CD14-positive monocyte (primary cell): ENCODE results near the gene SYNPO2L. TPM values are rescaled to one million over a fixed set of nuclear protein-coding genes. Genes with fewer than 3 reads are reported as not detected.

Source experiments
- DNase-seq, 3 donors: peaks; one replicate each; pipeline ENCODE4 v3.0.0-alpha.2; 2011 to 2022
- H2AFZ ChIP-seq: 2 replicates; pipeline ENCODE4 v1.6.0; 2012; ENCODE audit warnings: mild to moderate bottlenecking, low read depth, low read length, inconsistent platforms; ENCODE audit not compliant: insufficient read depth, poor library complexity, severe bottlenecking
- H3K27ac ChIP-seq, 2 donors: 1 replicate in 1 of 2; 2 replicates in 1 of 2; pipeline ENCODE4 v1.5.1; 2012 to 2013; ENCODE audit warnings: low read length in 2 of 2, control low read depth in 1 of 2, inconsistent platforms in 1 of 2, low read depth in 1 of 2, mild to moderate bottlenecking in 1 of 2
- H3K27me3 ChIP-seq, 2 donors: one replicate each; pipeline versions ENCODE4 v1.6.0 to v1.6.1; 2011 to 2013; ENCODE audit warnings: low read length in 2 of 2; ENCODE audit not compliant: control insufficient read depth in 2 of 2, insufficient read depth in 2 of 2
- H3K36me3 ChIP-seq, 2 donors: replicated peaks in 1 of 2; 1 replicate in 1 of 2; 2 replicates in 1 of 2; pipeline versions ENCODE4 v1.5.1 to v1.6.1; 2012 to 2013; ENCODE audit warnings: low read length in 2 of 2, control low read depth in 1 of 2, inconsistent platforms in 1 of 2, mild to moderate bottlenecking in 1 of 2; ENCODE audit not compliant: insufficient read depth in 2 of 2, control insufficient read depth in 1 of 2
- H3K4me1 ChIP-seq, 2 donors: 1 replicate in 1 of 2; 2 replicates in 1 of 2; pipeline versions ENCODE4 v1.5.1 to v1.6.1; 2012 to 2013; ENCODE audit warnings: low read length in 2 of 2, control low read depth in 1 of 2, inconsistent platforms in 1 of 2, mild to moderate bottlenecking in 1 of 2, moderate library complexity in 1 of 2; ENCODE audit not compliant: insufficient read depth in 2 of 2, control insufficient read depth in 1 of 2
- H3K4me2 ChIP-seq: replicated peaks from 2 replicates; pipeline ENCODE3; 2012; ENCODE audit warnings: low read length, moderate library complexity, mild to moderate bottlenecking; ENCODE audit not compliant: poor library complexity, severe bottlenecking; ENCODE audit errors: extremely low read depth
- H3K4me3 ChIP-seq, 3 experiments: fragments of 200-600 bp in 1 of 3; sonication (generic) in 1 of 3; replicated peaks in 1 of 3; 1 replicate in 2 of 3; 2 replicates in 1 of 3; pipeline ENCODE4 v1.5.1; 2011 to 2013; ENCODE audit warnings: low read length in 3 of 3, mild to moderate bottlenecking in 3 of 3, control low read depth in 2 of 3, low read depth in 2 of 3, inconsistent platforms in 1 of 3, moderate library complexity in 1 of 3
- H3K79me2 ChIP-seq: 2 replicates; pipeline ENCODE4 v1.6.0; 2012; ENCODE audit warnings: mild to moderate bottlenecking, control low read depth, inconsistent platforms, low read length, moderate library complexity; ENCODE audit not compliant: insufficient read depth
- H3K9ac ChIP-seq: 2 replicates; pipeline ENCODE4 v1.6.0; 2017; ENCODE audit warnings: low read length, mild to moderate bottlenecking; ENCODE audit not compliant: insufficient read depth, poor library complexity, severe bottlenecking
- H3K9me3 ChIP-seq, 2 donors: replicated peaks in 1 of 2; 1 replicate in 1 of 2; 2 replicates in 1 of 2; pipeline versions ENCODE4 v1.5.1 to v1.6.1; 2012 to 2013; ENCODE audit warnings: low read length in 2 of 2, control low read depth in 1 of 2; ENCODE audit not compliant: control insufficient read depth in 1 of 2, insufficient read depth in 1 of 2
- H4K20me1 ChIP-seq: 2 replicates; pipeline ENCODE4 v1.6.0; 2012; ENCODE audit warnings: mild to moderate bottlenecking, low read length, control low read depth, moderate library complexity; ENCODE audit not compliant: insufficient read depth
- H3K27ac Mint-ChIP-seq, 7 donors: one replicate each; pipeline ENCODE4 v1.8.0; 2020; ENCODE audit warnings: mild to moderate bottlenecking in 7 of 7, mixed read lengths in 7 of 7, moderate library complexity in 6 of 7, inconsistent platforms in 2 of 7
- H3K27me3 Mint-ChIP-seq, 3 donors: one replicate each; pipeline ENCODE4 v1.8.0; 2021 to 2022; ENCODE audit warnings: low read depth in 3 of 3, mild to moderate bottlenecking in 3 of 3, mixed read lengths in 3 of 3, moderate library complexity in 3 of 3, inconsistent platforms in 1 of 3
- H3K36me3 Mint-ChIP-seq, 2 donors: one replicate each; pipeline ENCODE4 v1.8.0; 2020; ENCODE audit warnings: mixed read lengths in 2 of 2, inconsistent platforms in 1 of 2, mild to moderate bottlenecking in 1 of 2
- H3K4me1 Mint-ChIP-seq: one replicate; pipeline ENCODE4 v1.8.0; 2020; ENCODE audit warnings: mild to moderate bottlenecking, mixed read lengths
- H3K4me3 Mint-ChIP-seq, 2 donors: one replicate each; pipeline ENCODE4 v1.8.0; 2020; ENCODE audit warnings: mild to moderate bottlenecking in 2 of 2, mixed read lengths in 2 of 2, moderate library complexity in 1 of 2
- H3K9me3 Mint-ChIP-seq, 7 donors: one replicate each; pipeline ENCODE4 v1.8.0; 2020 to 2022; ENCODE audit warnings: mixed read lengths in 7 of 7, mild to moderate bottlenecking in 6 of 7, moderate library complexity in 6 of 7, inconsistent platforms in 2 of 7
- WGBS: methylation state at CpG from one replicate; pipeline ENCODE4 v1.1.5; 2013; ENCODE audit warnings: missing lambda C conversion rate; ENCODE audit not compliant: insufficient coverage; 5-methylcytosine and 5-hydroxymethylcytosine counted together
- intact Hi-C, 2 donors: fragments of 100-400 bp; cut with micrococcal nuclease; formaldehyde crosslinking; loops; one replicate each; pipeline versions ENCODE4 v1.15.0 to v1.15.1; 2023
- polyA plus RNA-seq, 3 donors: library from polyadenylated mRNA; depleted of rRNA in 1 of 3; unstranded in 2 of 3; stranded (reverse) in 1 of 3; fragments of 300-500 nt in 2 of 3; fragments of >200 nt in 1 of 3; fragmentation: Illumina TruSeq in 2 of 3; gene quantifications; 1 replicate in 2 of 3; 2 replicates in 1 of 3; pipeline ENCODE4 v1.2.3, GENCODE V29; 2012 to 2021
- TF ChIP-seq, protein P1 (sequence below): fragments of 200-600 bp; IDR thresholded peaks from one replicate; pipeline ENCODE4 v1.8.0; 2022; ENCODE audit warnings: antibody characterized with exemption, mild to moderate bottlenecking

SYNPO2L gene
- polyA plus RNA-seq, 3 donors = not detected

GRCh38 chr10:73649876-73650536 lies 5.8 kb downstream of the SYNPO2L start:
- Histone ChIP-seq H3K36me3 (no peaks in the 10 kb centered on the region), H2AFZ (no peak overlapping the region), H3K9me3 (no peaks in the 10 kb centered on the region), H3K27me3 (no peaks in the 10 kb centered on the region), H3K79me2 (no peaks in the 10 kb centered on the region), H3K4me2 (no peak overlapping the region), H3K4me1 (peaks cover 35 to 41% of the 10 kb centered on the region in 2 donors), H3K9ac (no peak overlapping the region), H3K4me3 (no peak overlapping the region), H3K27ac (peak overlapping the region in 1 of 2 donors; percentile 61), H4K20me1 (no peaks in the 10 kb centered on the region)
- H3K4me3 Mint-ChIP-seq = no peak overlapping the region
- no peak for DNase-seq
- intact Hi-C loops = no loop called here
- no peaks in the 10 kb centered on the region for H3K36me3 Mint-ChIP-seq
- H3K27ac Mint-ChIP-seq = peak overlapping the region in 5 of 7 donors; percentile 37 to 81 (median 68)
- H3K4me1 Mint-ChIP-seq = peaks cover 45% of the 10 kb centered on the region
- no peaks in the 10 kb centered on the region for H3K9me3 Mint-ChIP-seq
- TF ChIP-seq, protein P1, sequence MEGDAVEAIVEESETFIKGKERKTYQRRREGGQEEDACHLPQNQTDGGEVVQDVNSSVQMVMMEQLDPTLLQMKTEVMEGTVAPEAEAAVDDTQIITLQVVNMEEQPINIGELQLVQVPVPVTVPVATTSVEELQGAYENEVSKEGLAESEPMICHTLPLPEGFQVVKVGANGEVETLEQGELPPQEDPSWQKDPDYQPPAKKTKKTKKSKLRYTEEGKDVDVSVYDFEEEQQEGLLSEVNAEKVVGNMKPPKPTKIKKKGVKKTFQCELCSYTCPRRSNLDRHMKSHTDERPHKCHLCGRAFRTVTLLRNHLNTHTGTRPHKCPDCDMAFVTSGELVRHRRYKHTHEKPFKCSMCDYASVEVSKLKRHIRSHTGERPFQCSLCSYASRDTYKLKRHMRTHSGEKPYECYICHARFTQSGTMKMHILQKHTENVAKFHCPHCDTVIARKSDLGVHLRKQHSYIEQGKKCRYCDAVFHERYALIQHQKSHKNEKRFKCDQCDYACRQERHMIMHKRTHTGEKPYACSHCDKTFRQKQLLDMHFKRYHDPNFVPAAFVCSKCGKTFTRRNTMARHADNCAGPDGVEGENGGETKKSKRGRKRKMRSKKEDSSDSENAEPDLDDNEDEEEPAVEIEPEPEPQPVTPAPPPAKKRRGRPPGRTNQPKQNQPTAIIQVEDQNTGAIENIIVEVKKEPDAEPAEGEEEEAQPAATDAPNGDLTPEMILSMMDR = no peak
- WGBS = no CpG with 5 or more reads among the region's 6 CpGs
- peaks cover 0 to 13% (median 7%) of the 10 kb centered on the region in 3 donors for H3K27me3 Mint-ChIP-seq

GRCh38 chr10:73648975-73649829 lies 6.6 kb downstream of the SYNPO2L start:
- no peaks in the 10 kb centered on the region for H3K27me3 ChIP-seq
- no peak for DNase-seq
- H3K36me3 ChIP-seq = no peaks in the 10 kb centered on the region
- intact Hi-C loops = no loop called here
- peak overlapping the region in 2 of 7 donors; percentile 37 to 69 for H3K27ac Mint-ChIP-seq
- H3K4me1 Mint-ChIP-seq = peaks cover 53% of the 10 kb centered on the region
- H3K9ac ChIP-seq = no peak overlapping the region
- H3K27ac ChIP-seq = peak overlapping the region in 1 of 2 donors; percentile 61
- TF ChIP-seq, protein P1 = no peak
- H3K4me3 ChIP-seq = no peak overlapping the region
- peaks cover 0 to 12% (median 7%) of the 10 kb centered on the region in 3 donors for H3K27me3 Mint-ChIP-seq
- WGBS = 100% methylated on average over 2 of the region's 4 CpGs
- peaks cover 39 to 42% of the 10 kb centered on the region in 2 donors for H3K4me1 ChIP-seq
- H3K4me3 Mint-ChIP-seq = peak overlapping the region in 1 of 2 donors; percentile 76
- no peaks in the 10 kb centered on the region for H4K20me1 ChIP-seq
- H2AFZ ChIP-seq = no peak overlapping the region
- H3K9me3 ChIP-seq = no peaks in the 10 kb centered on the region
- H3K9me3 Mint-ChIP-seq = no peaks in the 10 kb centered on the region
- no peaks in the 10 kb centered on the region for H3K79me2 ChIP-seq
- H3K36me3 Mint-ChIP-seq = no peaks in the 10 kb centered on the region
- H3K4me2 ChIP-seq = no peak overlapping the region
